Central memory CD8-positive, alpha-beta T cell (primary cell): ENCODE results near the gene NAALADL2.
"Not testable (repeated sequence)": the region's sequence is repeated elsewhere in the genome, so short reads cannot be mapped to it uniquely, and the experiment has no call there.

Source experiments
- ATAC-seq: fragments of 150-1000 bp; cut with Tn5 transposase; replicated peaks from 2 replicates; pipeline ENCODE4 v1.10.0; 2022; ENCODE audit warnings: mild to moderate bottlenecking, moderate FRiP score, moderate number of reproducible peaks; ENCODE audit not compliant: poor library complexity, severe bottlenecking; ENCODE audit errors: extremely low read depth
- DNase-seq, 2 donors: peaks; one replicate each; pipeline ENCODE4 v3.0.0; 2021; ENCODE audit warnings: low spot score in 2 of 2
- H3K27ac Mint-ChIP-seq: one replicate; pipeline ENCODE4 v1.8.0; 2022; ENCODE audit warnings: low read depth, mild to moderate bottlenecking, moderate library complexity, mixed read lengths
- H3K27me3 Mint-ChIP-seq: one replicate; pipeline ENCODE4 v1.8.0; 2022; ENCODE audit warnings: mixed read lengths
- H3K36me3 Mint-ChIP-seq: one replicate; pipeline ENCODE4 v1.8.0; 2022; ENCODE audit warnings: mild to moderate bottlenecking, moderate library complexity, mixed read lengths; ENCODE audit not compliant: insufficient read depth
- H3K4me1 Mint-ChIP-seq: one replicate; pipeline ENCODE4 v1.8.0; 2022; ENCODE audit warnings: mixed read lengths
- H3K4me3 Mint-ChIP-seq: one replicate; pipeline ENCODE4 v1.8.0; 2022; ENCODE audit warnings: mild to moderate bottlenecking, moderate library complexity, mixed read lengths
- H3K9me3 Mint-ChIP-seq: one replicate; pipeline ENCODE4 v1.8.0; 2022; ENCODE audit warnings: mixed read lengths

Gene NAALADL2

GRCh38 chr3:175070946-175071345 lies 211.8 kb downstream of the NAALADL2 start:
- no peaks in the 10 kb centered on the region for H3K36me3 Mint-ChIP-seq
- no peak overlapping the region for H3K4me3 Mint-ChIP-seq
- DNase-seq, result no peak
- no peaks in the 10 kb centered on the region for H3K9me3 Mint-ChIP-seq
- H3K27ac Mint-ChIP-seq, result no peak overlapping the region
- no peaks in the 10 kb centered on the region for H3K27me3 Mint-ChIP-seq
- H3K4me1 Mint-ChIP-seq, result no peaks in the 10 kb centered on the region
- ATAC-seq, result no peak

- Mint-ChIP-seq H3K9me3 (peaks cover 2% of the 10 kb centered on the region), H3K4me3 (no peak overlapping the region)
These were observed 214.2 kb downstream of the NAALADL2 start for GRCh38 chr3:175073219-175073905.

GRCh38 chr3:175075269-175075668 lies 216.1 kb downstream of the NAALADL2 start:
- peaks cover 6% of the 10 kb centered on the region for H3K9me3 Mint-ChIP-seq
- no peaks in the 10 kb centered on the region for H3K27me3 Mint-ChIP-seq
- no peaks in the 10 kb centered on the region for H3K4me1 Mint-ChIP-seq
- no peaks in the 10 kb centered on the region for H3K36me3 Mint-ChIP-seq
- H3K27ac Mint-ChIP-seq, result no peak overlapping the region
- no peak overlapping the region for H3K4me3 Mint-ChIP-seq
- ATAC-seq, result no peak
- no peak for DNase-seq

More at GRCh38 chr3:175073219-175073905, 214.2 kb downstream of the NAALADL2 start:
- H3K36me3 Mint-ChIP-seq, result no peaks in the 10 kb centered on the region
- no peak overlapping the region for H3K27ac Mint-ChIP-seq
- no peaks in the 10 kb centered on the region for H3K4me1 Mint-ChIP-seq
- DNase-seq (no peak), ATAC-seq (no peak)
- no peaks in the 10 kb centered on the region for H3K27me3 Mint-ChIP-seq

- H3K36me3 Mint-ChIP-seq, result no peaks in the 10 kb centered on the region
- ATAC-seq (no peak), DNase-seq (no peak)
- no peaks in the 10 kb centered on the region for H3K27me3 Mint-ChIP-seq
- no peak overlapping the region for H3K4me3 Mint-ChIP-seq
- H3K27ac Mint-ChIP-seq, result no peak overlapping the region
- H3K4me1 Mint-ChIP-seq, result no peaks in the 10 kb centered on the region
- H3K9me3 Mint-ChIP-seq, result peaks cover 14% of the 10 kb centered on the region
These were observed 218.1 kb downstream of the NAALADL2 start for GRCh38 chr3:175077216-175077615.

DNA sequence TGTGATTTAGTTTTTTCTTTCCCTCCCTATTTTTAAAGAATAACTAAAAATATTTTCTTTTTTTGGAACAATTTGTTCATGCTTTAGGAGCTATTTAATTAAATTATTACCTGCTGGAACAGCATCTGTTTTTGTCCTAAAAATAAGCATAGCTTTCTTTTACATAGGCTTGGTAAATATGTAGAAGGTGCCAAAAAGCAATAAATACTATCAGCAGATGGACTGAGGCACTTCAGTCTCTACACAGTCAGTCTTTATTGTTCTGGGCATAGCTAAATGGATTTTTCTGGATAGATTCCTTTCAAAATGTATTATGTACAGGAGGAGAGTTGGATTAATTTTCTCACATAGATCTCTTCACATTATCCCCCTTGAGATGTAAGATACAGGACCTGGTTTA lies 223.5 kb downstream of the NAALADL2 start:
- H3K4me3 Mint-ChIP-seq, result no peak overlapping the region
- peaks cover 14% of the 10 kb centered on the region for H3K9me3 Mint-ChIP-seq
- no peak overlapping the region for H3K27ac Mint-ChIP-seq
- DNase-seq (no peak), ATAC-seq (no peak)
- H3K4me1 Mint-ChIP-seq, result no peaks in the 10 kb centered on the region
- H3K36me3 Mint-ChIP-seq, result no peaks in the 10 kb centered on the region
- H3K27me3 Mint-ChIP-seq, result no peaks in the 10 kb centered on the region

DNA sequence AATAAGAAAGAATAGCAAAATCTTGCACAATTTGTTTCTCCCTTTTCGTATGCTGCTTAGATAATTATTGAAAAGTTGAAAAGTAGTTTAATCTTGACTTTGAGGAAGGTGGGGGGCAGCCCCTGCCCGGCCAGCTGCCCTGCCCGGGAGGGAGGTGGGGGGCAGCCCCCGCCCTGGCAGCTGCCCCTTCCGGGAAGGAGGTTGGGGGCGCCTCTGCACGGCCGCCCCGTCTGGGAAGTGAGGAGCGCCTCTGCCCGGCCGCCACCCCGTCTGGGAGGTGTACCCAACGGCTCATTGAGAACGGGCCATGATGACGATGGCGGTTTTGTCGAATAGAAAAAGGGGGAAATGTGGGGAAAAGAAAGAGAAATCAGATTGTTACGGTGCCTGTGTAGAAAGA lies 228.0 kb downstream of the NAALADL2 start:
- H3K9me3 Mint-ChIP-seq, ATAC-seq, H3K27ac Mint-ChIP-seq, DNase-seq, H3K27me3 Mint-ChIP-seq, H3K4me1 Mint-ChIP-seq, H3K36me3 Mint-ChIP-seq, H3K4me3 Mint-ChIP-seq: not testable (repeated sequence)

DNA sequence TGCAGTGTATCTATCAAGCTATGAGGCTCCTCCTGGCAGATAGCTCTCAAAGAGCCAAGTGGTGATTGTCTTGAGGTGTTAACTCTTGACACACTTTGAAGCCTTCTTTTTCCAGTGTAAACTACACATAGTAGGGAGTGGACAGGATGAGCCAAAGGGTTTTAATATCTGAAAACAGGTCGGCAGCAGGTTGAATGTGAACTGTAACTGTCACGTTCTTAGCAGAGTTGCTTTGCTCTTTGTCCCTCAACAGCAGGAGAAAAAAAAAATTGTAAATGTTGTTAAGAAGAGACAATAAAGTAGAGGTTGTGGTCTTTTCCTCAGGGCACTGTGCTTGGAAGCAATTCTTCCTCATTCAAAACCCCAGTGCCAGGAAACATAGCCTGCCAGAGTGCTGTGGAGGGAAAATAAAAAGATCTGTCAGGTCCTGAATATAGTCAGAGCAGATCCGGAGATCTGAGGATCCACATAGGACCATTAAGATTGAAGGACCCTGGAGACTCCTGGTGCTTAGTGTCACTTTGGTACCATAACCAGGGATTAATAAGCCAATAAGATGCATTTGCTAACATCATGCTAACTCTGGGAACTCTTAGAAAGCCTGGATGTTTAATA lies 229.7 kb downstream of the NAALADL2 start:
- no peak overlapping the region for H3K4me3 Mint-ChIP-seq
- ATAC-seq, result no peak
- no peaks in the 10 kb centered on the region for H3K27me3 Mint-ChIP-seq

DNA sequence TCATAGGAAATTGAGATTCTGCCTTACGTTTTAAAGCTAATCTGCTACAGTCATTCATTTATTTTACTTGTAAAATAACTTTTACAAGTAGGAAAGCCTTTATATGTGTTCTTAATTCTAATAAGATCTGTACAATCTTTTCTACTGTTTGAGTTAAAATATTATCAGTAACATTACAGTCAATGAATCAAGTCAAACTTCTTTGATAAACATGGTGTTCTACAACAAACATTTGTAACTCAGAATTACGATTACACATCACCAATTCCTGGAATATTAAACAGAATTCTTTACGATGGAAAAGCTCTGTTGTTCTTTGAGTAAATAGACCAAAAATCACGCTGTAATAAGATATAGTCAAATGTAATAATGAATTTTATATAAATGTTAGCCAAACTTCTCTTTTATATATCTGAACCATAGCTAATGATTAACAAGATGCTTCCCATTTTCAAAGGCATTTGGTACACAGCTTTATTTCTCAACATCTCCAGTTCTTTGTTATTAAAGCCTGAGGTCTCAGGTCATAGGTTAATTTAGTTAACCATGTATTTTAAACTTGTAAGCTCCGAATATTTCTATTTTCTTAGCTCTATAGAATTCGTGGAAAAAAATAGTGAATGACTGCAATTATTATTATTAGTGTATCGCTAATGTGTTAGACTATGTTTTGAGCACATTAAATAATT lies 232.4 kb downstream of the NAALADL2 start:
- no peak overlapping the region for H3K4me3 Mint-ChIP-seq
- H3K9me3 Mint-ChIP-seq, result no peaks in the 10 kb centered on the region
- no peak for DNase-seq
- H3K27ac Mint-ChIP-seq, result no peak overlapping the region
- H3K4me1 Mint-ChIP-seq, result no peaks in the 10 kb centered on the region
- ATAC-seq, result no peak
- no peaks in the 10 kb centered on the region for H3K27me3 Mint-ChIP-seq
- no peaks in the 10 kb centered on the region for H3K36me3 Mint-ChIP-seq

More for the DNA sequence above, 229.7 kb downstream of the NAALADL2 start:
- no peaks in the 10 kb centered on the region for H3K4me1 Mint-ChIP-seq
- H3K27ac Mint-ChIP-seq, result no peak overlapping the region
- H3K36me3 Mint-ChIP-seq, result no peaks in the 10 kb centered on the region
- DNase-seq, result no peak
- no peaks in the 10 kb centered on the region for H3K9me3 Mint-ChIP-seq

DNA sequence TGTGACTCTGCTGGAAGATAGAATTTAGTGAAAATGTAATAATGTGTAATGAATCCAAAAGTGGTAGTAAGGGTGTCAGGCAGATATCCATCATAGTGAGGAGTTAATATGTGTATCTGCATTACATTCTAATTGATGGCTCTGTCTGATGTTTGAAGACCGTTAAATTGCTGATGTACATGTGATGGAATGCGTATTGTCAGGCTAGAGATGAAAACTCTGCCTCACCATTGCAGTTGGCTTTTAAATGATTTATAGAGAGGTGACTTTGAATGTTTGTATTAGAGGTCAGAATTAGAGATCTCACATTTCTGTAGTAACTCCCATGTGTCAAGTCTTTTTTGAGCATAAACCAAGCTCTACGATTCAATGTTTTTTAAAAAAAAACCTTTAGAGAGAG lies 234.6 kb downstream of the NAALADL2 start:
- Mint-ChIP-seq H3K27me3 (no peaks in the 10 kb centered on the region), H3K4me1 (no peaks in the 10 kb centered on the region), H3K4me3 (no peak overlapping the region), H3K36me3 (no peaks in the 10 kb centered on the region), H3K27ac (no peak overlapping the region), H3K9me3 (no peaks in the 10 kb centered on the region)
- DNase-seq (no peak), ATAC-seq (no peak)

GRCh38 chr3:175094344-175094743 lies 235.2 kb downstream of the NAALADL2 start:
- Mint-ChIP-seq H3K36me3 (no peaks in the 10 kb centered on the region), H3K27ac (no peak overlapping the region), H3K27me3 (no peaks in the 10 kb centered on the region), H3K9me3 (no peaks in the 10 kb centered on the region), H3K4me3 (no peak overlapping the region), H3K4me1 (no peaks in the 10 kb centered on the region)
- ATAC-seq (no peak), DNase-seq (no peak)

DNA sequence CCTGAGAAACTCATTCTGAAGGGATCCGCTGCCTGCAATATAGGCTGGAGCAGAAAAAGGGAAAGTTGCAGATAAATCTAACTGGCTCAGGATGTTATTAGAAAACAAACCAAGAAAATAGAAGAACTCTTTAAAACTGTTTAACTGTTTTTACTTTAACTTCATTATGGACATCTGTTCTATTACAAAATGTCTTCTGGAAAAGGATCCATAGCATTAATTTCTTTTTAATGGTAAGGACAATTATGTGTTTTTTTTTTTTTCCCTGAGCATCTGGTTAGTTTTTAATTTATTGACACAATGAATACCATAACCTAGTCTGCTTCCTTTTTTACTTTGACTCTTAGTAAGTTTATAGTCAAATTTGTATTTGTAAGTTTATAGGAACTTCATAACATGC lies 239.5 kb downstream of the NAALADL2 start:
- Mint-ChIP-seq H3K27ac (no peak overlapping the region), H3K4me3 (no peak overlapping the region), H3K4me1 (no peaks in the 10 kb centered on the region), H3K27me3 (no peaks in the 10 kb centered on the region), H3K36me3 (no peaks in the 10 kb centered on the region), H3K9me3 (peaks cover under 1% of the 10 kb centered on the region)
- no peak for DNase-seq
- no peak for ATAC-seq

GRCh38 chr3:175102161-175102560 lies 243.0 kb downstream of the NAALADL2 start:
- Mint-ChIP-seq H3K4me3 (no peak overlapping the region), H3K27ac (no peak overlapping the region), H3K27me3 (no peaks in the 10 kb centered on the region), H3K36me3 (no peaks in the 10 kb centered on the region), H3K4me1 (no peaks in the 10 kb centered on the region), H3K9me3 (peaks cover 8% of the 10 kb centered on the region)
- DNase-seq, result no peak
- ATAC-seq, result no peak

DNA sequence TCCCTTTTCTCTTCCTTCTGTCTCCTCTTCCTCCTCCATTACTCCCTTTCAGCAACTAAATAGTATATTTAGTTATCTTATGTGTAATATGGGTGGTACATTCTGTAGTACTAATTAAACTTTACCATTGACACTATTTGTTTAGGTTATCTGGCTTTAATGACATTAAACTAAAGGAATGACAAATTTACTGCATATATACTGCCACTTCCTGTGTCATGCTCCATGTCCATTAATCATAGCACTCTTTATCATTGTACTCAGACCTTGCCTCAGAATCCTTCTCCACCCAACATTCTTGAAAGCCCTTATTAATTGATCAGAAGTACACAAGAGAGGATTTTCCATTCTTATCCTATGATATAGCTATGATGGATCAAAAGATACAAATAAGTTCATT lies 244.2 kb downstream of the NAALADL2 start:
- no peak overlapping the region for H3K4me3 Mint-ChIP-seq
- no peaks in the 10 kb centered on the region for H3K27me3 Mint-ChIP-seq
- ATAC-seq, result no peak
- no peaks in the 10 kb centered on the region for H3K36me3 Mint-ChIP-seq
- no peak for DNase-seq
- H3K27ac Mint-ChIP-seq, result no peak overlapping the region
- H3K4me1 Mint-ChIP-seq, result no peaks in the 10 kb centered on the region
- H3K9me3 Mint-ChIP-seq, result peaks cover 8% of the 10 kb centered on the region
